HepG2 (cell line): ENCODE results near the gene GALNTL6. TPM values are rescaled to one million over a fixed set of nuclear protein-coding genes. Genes with fewer than 3 reads are reported as not detected.

ENCODE experiments used
- ELK4 ChIP-seq: sonication (generic); formaldehyde crosslinking; IDR thresholded peaks from 2 replicates; pipeline ENCODE4 v1.9.0; 2021; ENCODE audit warnings: missing genetic modification reagents, borderline replicate concordance
- SAFB2 ChIP-seq: sonication (generic); formaldehyde crosslinking; IDR thresholded peaks from 2 replicates; pipeline ENCODE4 v1.5.1; 2020; ENCODE audit warnings: missing genetic modification reagents, low read depth, mild to moderate bottlenecking, borderline replicate concordance
- SMARCE1 ChIP-seq: fragments of 450-650 bp; IDR thresholded peaks from 2 replicates; pipeline ENCODE4 v1.6.1; 2017; ENCODE audit warnings: borderline replicate concordance
- THAP8 ChIP-seq: sonication (generic); formaldehyde crosslinking; IDR thresholded peaks from 2 replicates; pipeline ENCODE4 v1.5.1; 2020; ENCODE audit warnings: missing genetic modification reagents, mild to moderate bottlenecking, borderline replicate concordance
- ZBTB40 ChIP-seq, 2 experiments: fragments of 450-650 bp in 1 of 2; sonication (generic) in 1 of 2; formaldehyde crosslinking in 1 of 2; IDR thresholded peaks; 2 replicates each; pipeline versions ENCODE4 v1.6.1 to v1.8.0; 2016 to 2022; ENCODE audit warnings: antibody characterized with exemption in 1 of 2, mild to moderate bottlenecking in 1 of 2, missing genetic modification reagents in 1 of 2
- ZC3H4 ChIP-seq: sonication (generic); formaldehyde crosslinking; IDR thresholded peaks from 2 replicates; pipeline ENCODE4 v1.4.0; 2020; ENCODE audit warnings: missing genetic modification reagents, borderline replicate concordance
- ZNF619 ChIP-seq: sonication (generic); formaldehyde crosslinking; IDR thresholded peaks from 2 replicates; pipeline ENCODE4 v1.4.0; 2020; ENCODE audit warnings: mild to moderate bottlenecking, missing genetic modification reagents
- polyA plus RNA-seq, 8 experiments: library from polyadenylated mRNA; depleted of rRNA in 3 of 8; stranded (reverse) in 7 of 8; unstranded in 1 of 8; fragments of >200 nt; fragmentation: Illumina TruSeq in 4 of 8; extraction: Trizol in 4 of 8; gene quantifications; 2 replicates each; pipeline versions ENCODE4 v1.2.1 to v1.2.3, GENCODE V29; 2011 to 2016; ENCODE audit warnings: low read depth in 4 of 8, missing spikeins in 1 of 8, mixed read lengths in 1 of 8; ENCODE audit not compliant: insufficient read depth in 1 of 8
- total RNA-seq, 5 experiments: library from RNA; depleted of rRNA; stranded (reverse); fragments of >200 nt; fragmentation: Illumina TruSeq; extraction: Trizol; gene quantifications; 2 replicates each; pipeline ENCODE4 v1.2.3, GENCODE V29; 2016; ENCODE audit warnings: low read depth in 1 of 5

Gene GALNTL6
- total and polyA plus RNA-seq, 2 of the 13 experiments (the other 11 are each of a cell fraction or from before 2014, with no cell fraction given), result not detected

- TF ChIP-seq ZBTB40 (IDR thresholded peaks at IDR 0.05) (no peak), ZBTB40 (CRISPR knock-in tag; IDR thresholded peaks at IDR 0.05) (no peak), SAFB2 (no peak), SMARCE1 (no peak), THAP8 (CRISPR knock-in tag) (no peak), ELK4 (CRISPR knock-in tag) (no peak), ZNF619 (CRISPR knock-in tag) (no peak), ZC3H4 (CRISPR knock-in tag) (no peak)
These were observed 198.0 kb downstream of the GALNTL6 start (continued) for GRCh38 chr4:172011196-172011595.
